CD4-positive, alpha-beta T cell treated with Interleukin-15 for 4 hours (primary cell): ENCODE data around the gene TMEM255B.

Experiments used
- DNase-seq: peaks from one replicate; pipeline ENCODE4 v3.0.0-alpha.2; 2020; ENCODE audit warnings: low spot score

Gene TMEM255B

DNA sequence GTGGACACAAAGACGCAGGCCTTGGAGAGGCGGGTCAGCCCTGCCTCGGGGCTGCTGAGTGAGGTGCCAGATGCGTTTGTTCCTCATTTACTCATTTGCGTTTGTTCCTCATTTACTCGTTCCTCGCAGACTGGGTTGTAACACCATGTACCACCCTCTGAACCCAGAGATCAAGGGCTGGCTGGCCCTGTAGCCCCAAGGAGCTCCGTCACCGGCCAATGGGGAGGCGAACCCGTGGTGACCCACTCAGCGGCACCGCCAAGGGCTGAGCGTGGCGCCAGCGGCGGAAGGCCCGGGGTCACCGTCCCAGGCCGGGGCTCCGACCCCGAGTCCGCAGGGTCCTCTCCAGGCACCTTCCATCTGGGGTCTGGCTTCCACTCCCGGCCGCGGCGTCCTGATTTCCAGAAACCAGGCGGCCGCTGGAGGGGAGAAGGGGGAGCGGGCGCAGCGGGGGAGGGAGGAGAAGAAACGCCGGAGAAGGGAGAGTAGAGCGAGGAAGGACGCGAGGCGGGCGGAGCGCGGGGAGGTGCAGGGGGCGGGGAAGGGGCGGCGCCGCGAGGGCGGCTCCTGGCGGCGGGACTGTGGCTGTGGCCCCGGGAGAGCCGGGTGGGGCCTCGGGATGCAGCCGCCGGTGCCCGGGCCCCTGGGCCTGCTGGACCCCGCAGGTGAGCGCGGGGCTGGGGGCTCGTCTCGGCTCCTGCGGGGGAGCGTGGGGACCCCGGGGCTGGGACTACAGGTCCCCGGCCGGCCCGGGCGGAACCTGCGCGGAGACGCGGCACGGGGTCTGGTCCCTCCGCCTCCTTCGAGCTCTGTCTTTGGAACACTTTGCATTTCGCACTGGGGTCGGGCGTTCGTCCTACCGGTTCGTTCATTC lies at the start of gene TMEM255B:
Gene TMEM255B, plus strand, starts transcription at position 576 of the 874 bp plus-strand sequence. Its CDS starts 44 bp downstream, at position 620.
- DNase-seq = peak; percentile 50

DNA sequence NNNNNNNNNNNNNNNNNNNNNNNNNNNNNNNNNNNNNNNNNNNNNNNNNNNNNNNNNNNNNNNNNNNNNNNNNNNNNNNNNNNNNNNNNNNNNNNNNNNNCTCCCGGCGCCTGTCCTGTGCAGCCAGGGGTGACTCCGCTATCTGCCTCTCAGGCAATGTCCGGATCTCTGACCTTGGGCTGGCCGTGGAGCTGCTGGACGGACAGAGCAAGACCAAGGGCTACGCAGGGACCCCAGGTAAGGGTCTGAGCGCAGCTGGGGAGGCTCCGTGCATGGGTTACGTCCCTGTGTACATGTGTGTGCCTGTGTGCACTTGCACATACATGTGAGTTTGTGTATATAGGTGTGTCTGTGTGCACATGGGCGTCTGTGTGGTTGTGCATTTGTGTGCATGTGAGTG lies 36.1 kb upstream of the TMEM255B start:
- DNase-seq = no peak

DNA sequence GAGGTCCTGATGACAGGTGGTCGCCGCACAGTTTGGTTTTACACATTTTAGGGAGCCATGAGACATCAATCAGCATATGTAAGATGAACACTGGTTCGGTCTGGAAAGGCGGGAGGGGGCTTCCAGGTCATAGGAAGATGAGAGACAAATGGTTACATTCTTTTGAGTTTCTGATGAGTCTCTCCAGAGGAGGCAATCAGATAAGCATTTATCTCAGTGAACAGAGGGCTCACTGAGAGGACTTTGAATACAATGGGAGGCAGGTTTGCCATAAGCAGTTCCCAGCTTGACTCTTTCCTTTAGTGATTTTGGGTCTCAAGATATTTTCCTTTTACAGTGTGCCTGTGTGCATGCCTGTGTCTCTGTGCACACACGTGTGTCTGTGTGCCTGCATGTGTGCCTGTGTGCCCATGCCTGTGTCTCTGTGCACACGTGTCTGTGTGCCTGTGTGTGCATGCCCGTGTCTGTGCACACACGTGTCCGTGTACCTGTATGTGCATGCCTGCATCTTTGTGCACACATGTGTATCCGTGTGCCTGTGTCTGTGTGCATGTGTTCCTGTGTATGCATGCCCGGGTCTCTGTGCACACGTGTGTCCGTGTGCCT lies 35.5 kb upstream of the TMEM255B start:
- no peak for DNase-seq

DNA sequence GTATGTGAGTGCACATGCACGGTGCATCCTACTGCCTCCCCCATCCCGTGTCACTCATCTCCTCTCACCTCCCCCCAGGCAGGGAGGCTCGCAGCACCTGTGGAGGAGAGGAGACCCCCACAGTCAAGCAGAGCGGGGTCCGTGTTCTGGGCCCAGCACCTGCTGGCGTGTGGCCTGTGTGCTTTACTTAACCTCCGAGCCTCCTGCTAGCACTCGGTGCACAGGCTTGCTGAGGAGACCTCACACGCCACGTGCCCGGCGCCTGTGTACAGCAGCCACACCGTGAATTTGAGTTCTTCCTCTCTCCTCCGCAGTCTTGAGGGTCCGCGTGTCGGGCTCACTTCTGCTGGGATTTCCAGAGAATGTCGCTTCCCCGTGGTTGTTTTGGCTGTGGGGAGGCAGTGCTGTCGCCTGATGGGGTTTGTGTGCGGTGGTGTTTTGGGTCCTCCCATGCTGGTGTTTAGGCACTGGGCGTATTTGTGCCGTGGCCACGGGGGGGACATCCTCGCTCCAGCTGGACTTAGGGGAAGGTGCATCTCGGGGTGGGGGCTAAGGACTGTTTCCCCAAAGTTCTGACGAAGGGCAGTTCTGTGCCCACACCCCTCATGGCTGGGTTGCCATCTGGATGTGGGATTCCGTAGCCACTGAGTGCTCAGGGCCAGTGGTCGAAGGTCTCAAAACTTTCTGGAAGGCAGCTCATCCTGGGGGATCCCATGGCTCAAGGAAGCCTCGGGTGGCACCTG lies 34.8 kb upstream of the TMEM255B start:
- no peak for DNase-seq

DNA sequence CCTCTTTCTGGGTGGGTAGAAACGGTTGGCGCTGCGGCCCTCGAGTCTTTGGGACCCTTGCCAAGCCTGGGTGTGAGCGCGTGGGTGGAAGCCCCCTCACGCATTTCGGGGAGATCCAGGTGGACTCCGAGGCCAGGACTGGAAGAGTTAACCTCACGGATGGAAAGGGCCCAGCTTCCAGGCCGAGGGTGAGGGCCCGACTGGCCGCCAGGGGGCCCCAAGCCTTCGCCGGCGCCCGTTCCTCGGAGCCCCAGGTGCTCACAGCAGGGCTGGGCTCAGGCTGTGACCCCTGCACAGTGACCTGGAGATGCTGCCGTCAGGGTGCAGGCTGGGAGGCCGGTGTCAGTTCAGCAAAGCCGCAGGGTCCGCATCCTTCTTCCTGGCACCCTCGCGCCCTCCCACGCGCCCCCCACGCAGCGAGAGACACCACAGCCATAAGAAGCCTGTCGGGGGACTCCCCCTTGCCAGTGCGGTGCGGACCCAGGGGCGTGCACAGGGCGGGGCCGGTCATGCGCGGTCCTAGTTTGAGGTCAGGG lies 34.2 kb upstream of the TMEM255B start:
- DNase-seq = peak; percentile 84

DNA sequence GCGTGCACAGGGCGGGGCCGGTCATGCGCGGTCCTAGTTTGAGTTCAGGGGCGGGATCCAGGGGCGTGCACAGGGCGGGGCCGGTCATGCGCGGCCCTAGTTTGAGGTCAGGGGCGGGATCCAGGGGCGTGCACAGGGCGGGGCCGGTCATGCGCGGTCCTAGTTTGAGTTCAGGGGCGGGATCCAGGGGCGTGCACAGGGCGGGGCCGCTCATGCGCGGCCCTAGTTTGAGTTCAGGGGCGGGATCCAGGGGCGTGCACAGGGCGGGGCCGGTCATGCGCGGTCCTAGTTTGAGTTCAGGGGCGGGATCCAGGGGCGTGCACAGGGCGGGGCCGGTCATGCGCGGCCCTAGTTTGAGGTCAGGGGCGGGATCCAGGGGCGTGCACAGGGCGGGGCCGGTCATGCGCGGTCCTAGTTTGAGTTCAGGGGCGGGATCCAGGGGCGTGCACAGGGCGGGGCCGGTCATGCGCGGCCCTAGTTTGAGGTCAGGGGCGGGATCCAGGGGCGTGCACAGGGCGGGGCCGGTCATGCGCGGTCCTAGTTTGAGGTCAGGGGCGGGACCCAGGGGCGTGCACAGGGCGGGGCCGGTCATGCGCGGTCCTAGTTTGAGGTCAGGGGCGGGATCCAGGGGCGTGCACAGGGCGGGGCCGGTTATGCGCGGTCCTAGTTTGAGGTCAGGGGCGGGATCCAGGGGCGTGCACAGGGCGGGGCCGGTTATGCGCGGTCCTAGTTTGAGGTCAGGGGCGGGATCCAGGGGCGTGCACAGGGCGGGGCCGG lies 33.5 kb upstream of the TMEM255B start:
- DNase-seq = peak; percentile 56

DNA sequence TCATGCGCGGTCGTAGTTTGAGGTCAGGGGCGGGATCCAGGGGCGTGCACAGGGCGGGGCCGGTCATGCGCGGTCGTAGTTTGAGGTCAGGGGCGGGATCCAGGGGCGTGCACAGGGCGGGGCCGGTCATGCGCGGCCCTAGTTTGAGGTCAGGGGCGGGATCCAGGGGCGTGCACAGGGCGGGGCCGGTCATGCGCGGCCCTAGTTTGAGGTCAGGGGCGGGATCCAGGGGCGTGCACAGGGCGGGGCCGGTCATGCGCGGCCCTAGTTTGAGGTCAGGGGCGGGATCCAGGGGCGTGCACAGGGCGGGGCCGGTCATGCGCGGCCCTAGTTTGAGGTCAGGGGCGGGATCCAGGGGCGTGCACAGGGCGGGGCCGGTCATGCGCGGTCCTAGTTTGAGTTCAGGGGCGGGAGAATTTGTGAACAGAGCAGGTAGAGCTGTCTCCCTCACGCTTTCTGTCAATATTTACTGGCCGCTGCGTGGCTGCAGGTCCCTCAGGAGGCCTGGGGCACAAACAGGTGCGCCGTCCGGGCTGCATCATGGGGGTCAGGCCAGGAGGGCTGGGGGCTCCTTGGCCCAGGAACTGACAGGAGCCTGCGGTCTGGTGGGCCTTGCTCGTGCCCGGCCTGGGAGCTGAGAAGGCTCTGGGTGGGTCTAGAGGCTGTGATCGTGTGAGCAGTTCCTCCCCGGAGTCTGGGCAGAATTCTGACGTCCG lies 32.8 kb upstream of the TMEM255B start:
- peak; percentile 19 for DNase-seq

DNA sequence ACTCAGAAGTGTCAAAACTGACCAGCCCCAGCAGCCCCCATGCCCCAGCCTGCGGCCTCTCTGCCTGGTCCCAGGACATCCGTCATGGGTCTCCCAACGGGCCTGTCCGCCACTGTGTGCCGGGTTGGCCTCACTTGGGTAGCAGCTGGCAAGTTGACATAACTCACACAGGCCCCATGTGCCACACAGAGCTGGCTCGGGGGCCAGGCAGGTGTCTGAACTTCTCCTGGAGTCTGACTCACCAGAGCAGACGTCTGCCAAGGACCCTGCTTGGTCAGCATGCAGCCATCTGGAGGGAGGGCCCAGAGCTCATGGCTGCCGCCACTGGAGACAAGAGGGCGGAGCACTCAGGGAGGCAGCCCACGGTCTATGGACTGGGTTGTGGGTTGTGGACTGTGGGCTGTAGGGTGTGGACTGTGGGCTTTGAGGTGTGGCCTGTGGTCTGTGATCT lies 32.0 kb upstream of the TMEM255B start:
- DNase-seq = no peak

DNA sequence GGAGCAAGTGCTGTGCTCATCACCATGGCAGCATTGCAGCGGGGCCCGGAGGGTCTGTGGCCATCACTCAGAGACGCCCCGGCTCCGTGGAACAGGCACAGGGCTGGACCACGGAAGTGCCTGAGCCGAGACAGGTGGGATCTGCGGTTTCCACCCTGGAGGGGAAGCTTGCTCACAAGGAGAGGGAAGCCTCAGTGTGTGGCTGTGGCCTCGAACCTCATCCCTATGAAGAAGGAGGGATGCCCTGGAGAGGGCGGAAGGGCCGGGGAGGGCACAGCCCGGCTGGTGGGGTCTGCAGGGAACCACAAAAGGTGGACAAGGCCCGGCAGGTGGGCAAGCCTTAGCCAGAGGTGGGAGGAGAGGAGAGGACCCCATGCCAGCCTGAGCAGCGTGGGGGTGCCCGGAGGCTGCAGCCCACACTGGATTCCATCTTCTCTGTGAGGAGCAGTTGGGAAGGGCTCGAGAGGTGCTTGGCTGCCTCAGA lies 30.4 kb upstream of the TMEM255B start:
- DNase-seq = no peak

DNA sequence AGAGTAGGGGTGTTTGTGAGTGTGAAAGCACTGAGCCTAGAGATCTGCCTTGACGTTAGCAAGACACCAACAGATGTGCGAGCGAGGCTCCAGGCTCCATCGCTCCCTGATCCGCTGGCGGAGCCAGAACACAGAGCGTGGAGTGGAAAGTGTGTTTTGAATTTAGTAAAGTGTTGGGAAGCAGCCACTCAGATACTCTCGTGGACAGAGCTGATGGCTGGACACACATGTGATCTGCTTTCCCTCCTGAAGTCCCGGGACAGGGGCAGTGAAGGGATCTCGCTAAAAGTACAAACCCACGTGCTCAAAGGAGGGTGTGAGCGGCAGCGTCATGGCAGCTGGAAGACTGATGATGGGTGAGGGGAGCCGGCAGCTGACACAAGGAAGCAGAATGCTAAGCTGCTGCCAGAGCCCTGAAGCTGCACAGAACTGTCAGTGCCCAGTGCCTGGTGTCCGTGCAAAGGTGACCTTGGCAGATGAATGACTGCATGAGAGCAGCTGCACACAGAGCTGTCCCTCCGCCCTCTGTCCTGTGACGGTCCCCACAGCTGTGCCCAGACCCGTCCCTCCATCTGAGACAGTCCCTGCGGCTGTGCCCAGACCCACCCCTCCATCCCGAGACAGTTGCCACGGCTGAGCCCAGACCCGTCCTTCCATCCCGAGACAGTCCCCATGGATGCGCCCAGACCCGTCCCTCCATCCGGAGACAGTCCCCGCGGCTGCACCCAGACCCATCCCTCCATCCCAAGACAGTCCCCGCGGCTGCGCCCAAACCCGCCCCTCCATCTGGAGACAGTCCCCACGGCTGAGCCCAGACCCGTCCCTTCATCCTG lies 29.6 kb upstream of the TMEM255B start:
- DNase-seq = no peak

DNA sequence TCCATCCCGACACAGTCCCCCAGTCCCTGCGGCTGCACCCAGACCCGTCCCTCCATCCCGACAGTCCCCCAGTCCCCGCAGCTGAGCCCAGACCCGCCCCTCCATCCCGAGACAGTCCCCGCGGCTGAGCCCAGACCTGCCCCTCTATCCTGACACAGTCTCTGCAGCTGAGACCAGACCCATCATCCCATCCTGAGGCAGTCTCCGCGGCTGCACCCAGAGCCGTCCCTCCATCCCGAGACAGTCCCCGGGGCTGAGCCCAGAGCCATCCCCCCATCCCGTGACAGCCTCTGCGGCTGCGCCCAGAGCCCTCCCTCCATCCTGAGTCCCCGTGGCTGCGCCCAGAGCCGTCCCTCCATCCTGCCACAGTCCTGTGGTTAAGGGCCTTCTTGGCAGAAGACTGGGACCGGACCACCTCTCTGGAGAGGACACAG lies 28.8 kb upstream of the TMEM255B start:
- DNase-seq = no peak

DNA sequence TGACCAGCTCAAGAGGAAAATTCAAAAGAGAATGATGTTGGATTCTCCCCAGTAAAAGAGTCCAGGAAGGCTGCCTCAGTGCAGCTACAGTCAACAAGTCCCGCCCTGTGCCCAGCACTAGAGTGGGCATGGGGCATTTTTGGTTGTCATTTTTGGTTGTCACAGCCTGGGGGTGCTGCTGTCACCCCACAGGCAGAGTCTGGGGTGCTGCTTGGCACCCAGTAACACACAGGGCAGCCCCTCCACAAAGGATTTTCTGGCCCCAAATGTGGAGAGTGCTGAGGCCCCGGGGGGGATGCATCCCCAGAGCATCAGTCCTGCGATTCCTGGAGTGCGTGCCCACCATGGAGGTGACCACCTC lies 28.2 kb upstream of the TMEM255B start:
- no peak for DNase-seq

DNA sequence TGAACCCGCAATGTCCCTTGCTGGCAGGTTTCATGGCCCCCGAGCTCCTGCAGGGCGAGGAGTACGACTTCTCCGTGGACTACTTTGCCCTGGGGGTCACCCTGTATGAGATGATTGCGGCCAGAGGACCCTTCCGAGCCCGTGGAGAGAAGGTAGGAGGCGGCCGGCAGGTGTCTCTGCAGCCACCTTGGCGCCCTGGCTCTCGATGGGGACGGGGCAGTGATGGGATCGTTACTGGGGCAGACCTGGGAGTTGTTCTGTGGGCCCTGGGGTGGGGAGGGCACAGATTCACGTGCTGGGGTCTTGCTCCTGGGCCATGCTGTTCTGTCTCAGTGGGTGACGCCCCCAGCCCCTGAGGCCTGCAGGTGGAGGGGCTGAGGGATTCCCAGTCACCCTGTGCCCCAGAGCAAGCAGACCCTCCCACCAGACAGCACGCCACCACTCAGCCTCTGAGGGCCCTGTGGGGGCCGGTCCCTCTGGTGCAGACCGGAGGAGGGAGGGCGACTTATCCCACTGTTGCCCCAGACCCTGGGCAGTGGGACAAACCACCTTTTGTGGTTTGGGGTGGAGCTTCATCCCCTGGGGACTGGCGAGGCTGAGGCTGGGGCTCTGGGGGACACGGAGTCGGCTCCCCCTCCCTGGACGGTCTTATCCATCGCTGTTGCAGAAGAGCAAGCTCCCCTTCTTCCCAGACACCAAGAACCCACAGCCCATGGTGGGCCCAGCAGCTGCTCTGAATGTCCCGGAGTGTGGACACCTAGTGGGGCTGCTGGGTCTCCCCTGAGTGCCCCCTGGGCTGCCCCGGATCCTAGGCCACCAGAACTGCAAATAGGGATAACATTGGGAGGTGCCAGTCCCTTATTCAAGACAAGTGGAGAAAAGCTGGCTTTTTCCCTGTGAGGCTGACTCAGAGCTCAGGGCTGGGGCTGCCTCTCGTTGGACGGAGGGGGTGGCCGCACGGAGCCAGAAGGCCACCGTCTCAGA lies 27.5 kb upstream of the TMEM255B start:
- no peak for DNase-seq

DNA sequence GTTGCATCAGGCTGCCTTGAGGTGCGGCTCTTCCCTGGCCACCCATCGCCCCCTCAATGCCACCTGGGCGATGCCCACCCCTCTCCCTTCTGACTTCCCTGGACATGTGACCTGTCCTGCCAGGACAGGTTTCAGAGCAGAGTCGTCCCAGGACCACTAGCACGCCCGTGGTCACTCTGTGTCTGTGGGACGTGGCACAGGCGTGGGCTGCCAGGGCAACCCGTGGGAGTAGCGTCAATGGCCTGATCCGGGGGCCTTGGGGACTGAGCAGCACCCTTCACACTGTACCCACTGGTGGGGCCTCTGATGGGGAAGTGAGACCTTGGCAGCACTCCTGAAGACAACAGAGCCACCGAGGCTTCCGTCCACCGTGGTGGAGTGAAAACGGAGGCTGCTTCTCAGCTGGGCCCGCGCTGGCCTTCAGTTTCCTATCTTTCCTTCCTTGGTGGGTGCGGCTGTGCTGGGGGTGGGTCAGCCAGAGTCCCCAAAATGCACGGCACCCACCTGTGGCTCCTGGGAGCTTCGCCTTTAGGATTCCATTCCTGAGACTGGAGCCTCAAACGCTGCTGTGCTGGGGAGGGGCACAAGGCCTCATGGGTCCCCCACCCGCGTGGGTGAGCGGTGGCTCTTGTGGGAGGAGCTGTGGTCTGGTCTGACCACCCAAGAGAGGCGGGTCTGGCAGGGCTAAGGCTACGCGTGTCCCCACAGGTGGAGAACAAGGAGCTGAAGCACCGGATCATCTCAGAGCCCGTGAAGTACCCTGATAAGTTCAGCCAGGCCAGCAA lies 26.7 kb upstream of the TMEM255B start:
- no peak for DNase-seq

DNA sequence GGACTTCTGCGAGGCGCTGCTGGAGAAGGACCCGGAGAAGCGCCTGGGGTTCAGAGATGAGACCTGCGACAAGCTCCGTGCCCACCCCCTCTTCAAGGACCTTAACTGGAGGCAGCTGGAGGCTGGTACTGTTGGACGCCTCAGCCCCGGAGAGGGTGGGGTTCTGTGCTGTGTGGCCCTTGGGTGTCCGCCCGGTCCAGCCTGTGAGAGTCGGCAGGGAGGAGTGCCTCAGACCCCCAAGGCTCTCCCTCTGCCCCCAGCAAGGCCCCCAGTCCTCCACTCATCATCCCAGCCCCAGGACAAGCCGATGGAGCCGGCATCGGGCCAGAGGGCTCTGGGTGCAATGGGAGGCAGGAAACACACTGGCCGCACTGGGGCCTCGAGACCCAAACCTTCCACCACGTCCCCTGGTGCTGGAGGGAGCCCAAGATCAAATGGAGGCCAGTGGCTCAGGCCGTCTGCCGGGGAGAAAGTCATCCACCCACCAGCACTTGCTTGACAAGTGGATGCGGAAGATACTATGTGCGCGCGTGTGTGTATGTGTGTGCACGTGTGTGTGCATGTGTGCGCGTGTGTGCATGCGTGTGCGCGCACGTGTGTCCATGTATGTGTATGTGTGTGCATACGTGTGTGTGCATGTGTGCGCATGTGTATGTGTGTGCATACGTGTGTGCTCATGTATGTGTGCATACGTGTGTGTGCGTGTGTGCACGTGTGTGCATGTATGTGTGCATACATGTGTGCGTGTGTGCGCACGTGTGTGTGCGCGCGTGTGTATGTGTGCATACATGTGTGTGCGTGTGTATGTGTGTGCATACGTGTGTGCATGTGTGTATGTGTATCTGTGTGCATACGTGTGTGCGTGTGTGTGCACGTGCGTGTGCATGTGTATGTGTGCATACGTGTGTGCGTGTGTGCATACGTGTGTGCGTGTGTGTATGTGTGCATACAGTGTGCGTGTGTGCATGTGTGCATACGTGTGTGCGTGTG lies 25.8 kb upstream of the TMEM255B start:
- no peak for DNase-seq

DNA sequence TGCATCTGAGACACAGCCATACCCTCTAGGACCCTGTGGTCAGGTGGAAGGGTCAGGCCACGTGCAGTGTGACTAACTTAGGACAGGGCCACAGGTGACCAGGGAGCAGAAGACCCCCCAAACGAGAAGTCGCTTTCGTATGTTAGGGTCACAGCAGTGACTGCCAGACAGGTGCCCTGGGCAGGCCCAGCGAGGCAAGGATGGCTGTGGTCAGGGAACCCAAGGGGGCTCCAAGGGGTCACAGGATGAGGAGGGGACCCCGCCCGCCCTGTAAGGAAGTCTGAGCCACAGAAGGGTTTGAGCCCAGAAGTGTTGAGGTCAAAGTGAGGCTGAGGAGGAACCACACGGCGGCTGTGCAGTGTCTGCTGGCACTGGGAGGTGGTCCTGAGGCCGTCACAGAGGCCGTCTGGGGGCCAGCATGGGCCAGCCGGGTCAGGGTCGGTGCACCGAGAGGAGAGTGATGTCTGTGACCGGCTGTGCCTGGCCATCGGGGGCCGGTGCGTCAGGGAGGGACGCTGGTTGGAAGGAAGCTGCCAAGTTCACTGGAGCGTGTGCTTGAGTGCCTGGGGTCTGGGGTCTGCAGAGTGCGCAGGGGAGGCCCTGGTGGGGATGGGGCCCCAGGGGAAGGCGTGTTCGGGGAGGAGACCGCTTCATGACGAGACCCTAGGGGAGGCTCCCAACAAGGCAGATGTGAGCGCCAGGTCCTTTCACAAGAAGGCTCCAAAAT lies 24.8 kb upstream of the TMEM255B start:
- no peak for DNase-seq
